ENCODE measurements around the gene EVL. TPM values are rescaled to one million over a fixed set of nuclear protein-coding genes. Genes with fewer than 3 reads are reported as not detected.
A peak's percentile ranks its signal among the peaks of the same experiment; 100 is the strongest.

The EVL gene
- total RNA-seq, 1 donor from 2014 or later, result 98.9 TPM

DNA sequence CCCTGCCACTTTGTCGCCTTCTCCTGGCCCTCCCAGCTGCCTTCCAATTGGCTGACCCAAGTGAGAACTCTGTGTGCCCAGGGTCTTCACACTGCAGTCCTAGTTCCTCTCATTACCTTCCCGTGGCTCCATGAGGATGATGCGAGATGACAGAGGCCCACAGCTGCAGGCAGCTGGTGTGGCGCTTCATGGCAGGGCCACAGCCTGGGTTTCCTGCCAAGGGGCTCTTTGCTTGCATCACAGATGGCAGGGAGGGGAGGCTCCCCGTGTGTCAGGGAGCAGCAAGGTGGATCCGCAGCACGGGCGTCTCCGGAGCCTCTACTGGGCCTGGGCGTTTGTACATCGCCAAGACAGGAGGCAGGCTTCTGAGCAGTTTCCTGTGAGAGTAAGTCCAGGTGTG is 65.3 kb downstream of the EVL start:
- DNase-seq (ENCODE audit: low spot score), result no peak
- Mint-ChIP-seq H3K4me3 (ENCODE audit: unreplicated experiment) (no peak overlapping the region), H3K27me3 (ENCODE audit: low read depth) (no peaks in the 10 kb centered on the region), H3K4me1 (ENCODE audit: low read depth) (peaks cover 3% of the 10 kb centered on the region), H3K9me3 (ENCODE audit: low read depth) (no peaks in the 10 kb centered on the region), H3K36me3 (ENCODE audit: low read depth) (peaks cover 18% of the 10 kb centered on the region), H3K27ac (ENCODE audit: unreplicated experiment) (no peak overlapping the region)
- TF ChIP-seq, protein P1, sequence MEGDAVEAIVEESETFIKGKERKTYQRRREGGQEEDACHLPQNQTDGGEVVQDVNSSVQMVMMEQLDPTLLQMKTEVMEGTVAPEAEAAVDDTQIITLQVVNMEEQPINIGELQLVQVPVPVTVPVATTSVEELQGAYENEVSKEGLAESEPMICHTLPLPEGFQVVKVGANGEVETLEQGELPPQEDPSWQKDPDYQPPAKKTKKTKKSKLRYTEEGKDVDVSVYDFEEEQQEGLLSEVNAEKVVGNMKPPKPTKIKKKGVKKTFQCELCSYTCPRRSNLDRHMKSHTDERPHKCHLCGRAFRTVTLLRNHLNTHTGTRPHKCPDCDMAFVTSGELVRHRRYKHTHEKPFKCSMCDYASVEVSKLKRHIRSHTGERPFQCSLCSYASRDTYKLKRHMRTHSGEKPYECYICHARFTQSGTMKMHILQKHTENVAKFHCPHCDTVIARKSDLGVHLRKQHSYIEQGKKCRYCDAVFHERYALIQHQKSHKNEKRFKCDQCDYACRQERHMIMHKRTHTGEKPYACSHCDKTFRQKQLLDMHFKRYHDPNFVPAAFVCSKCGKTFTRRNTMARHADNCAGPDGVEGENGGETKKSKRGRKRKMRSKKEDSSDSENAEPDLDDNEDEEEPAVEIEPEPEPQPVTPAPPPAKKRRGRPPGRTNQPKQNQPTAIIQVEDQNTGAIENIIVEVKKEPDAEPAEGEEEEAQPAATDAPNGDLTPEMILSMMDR (IDR thresholded peaks at IDR 0.05), result no peak

DNA sequence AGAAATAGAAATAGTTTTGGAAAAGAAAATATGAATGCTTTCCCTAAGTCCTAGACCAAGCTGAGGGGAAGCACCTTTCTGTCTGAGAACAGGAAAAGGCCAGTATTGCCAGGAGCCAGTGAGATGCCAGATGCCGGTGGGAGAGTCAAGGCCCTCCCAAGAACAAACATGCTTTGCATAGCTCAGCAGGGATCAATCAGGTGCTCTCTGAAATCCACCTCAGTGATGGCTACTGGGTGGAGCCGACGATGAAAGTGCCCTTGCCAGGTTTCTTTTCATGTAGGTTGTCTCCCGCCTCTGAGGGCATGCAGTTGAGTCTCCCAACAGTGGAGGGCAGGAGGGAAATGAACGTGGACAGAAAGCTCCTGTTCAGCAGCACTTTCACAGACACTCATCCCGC is 66.0 kb downstream of the EVL start:
- H3K27ac Mint-ChIP-seq (ENCODE audit: unreplicated experiment), result no peak overlapping the region
- TF ChIP-seq, protein P1 (IDR thresholded peaks at IDR 0.05), result no peak

DNA sequence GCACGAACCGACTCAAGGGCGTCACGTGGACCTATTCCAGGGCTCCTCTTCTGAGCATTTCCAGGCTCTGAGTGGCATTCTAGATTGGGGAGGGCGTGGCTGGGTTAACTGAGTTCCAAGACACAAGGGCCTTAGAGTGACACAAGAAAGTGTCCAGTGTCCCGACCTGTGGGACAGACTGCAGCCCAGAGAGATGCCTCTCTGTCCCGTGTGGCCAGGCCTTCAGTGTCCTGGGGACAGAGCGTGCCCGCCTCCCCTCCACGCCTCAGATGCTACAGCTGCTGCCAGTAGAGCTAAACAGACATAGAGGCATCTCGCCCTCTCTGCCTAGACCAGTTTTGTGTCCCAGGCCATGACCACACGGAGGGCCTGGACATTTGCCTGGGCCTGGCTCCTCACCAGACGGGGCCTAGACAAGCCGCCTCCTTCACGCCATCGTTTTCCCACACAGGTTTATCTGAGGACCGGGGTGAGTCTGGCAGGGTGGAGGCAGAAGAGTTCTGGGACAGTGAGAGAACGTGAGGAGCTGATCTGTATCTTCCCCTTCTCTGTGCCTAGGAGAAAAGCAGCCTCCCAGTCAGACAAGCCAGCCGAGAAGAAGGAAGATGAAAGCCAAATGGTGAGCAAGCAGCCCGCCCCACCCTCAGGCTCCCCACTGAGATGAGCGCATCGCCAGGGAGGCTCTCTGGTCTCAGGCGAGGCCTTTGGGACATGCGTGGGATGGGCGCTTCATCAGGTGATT is 67.1 kb downstream of the EVL start:
- Mint-ChIP-seq H3K36me3 (ENCODE audit: low read depth) (peaks cover 20% of the 10 kb centered on the region), H3K9me3 (ENCODE audit: low read depth) (no peaks in the 10 kb centered on the region), H3K27ac (ENCODE audit: unreplicated experiment) (peak overlapping the region; percentile 5), H3K27me3 (ENCODE audit: low read depth) (no peaks in the 10 kb centered on the region), H3K4me1 (ENCODE audit: low read depth) (peaks cover 3% of the 10 kb centered on the region), H3K4me3 (ENCODE audit: unreplicated experiment) (no peak overlapping the region)
- DNase-seq (ENCODE audit: low spot score), result no peak
- TF ChIP-seq, protein P1 (IDR thresholded peaks at IDR 0.05), result no peak

More for the DNA sequence above, 66.0 kb downstream of the EVL start:
- Mint-ChIP-seq H3K9me3 (ENCODE audit: low read depth) (no peaks in the 10 kb centered on the region), H3K36me3 (ENCODE audit: low read depth) (peaks cover 18% of the 10 kb centered on the region), H3K4me1 (ENCODE audit: low read depth) (peaks cover 3% of the 10 kb centered on the region), H3K27me3 (ENCODE audit: low read depth) (no peaks in the 10 kb centered on the region), H3K4me3 (ENCODE audit: unreplicated experiment) (no peak overlapping the region)
- DNase-seq (ENCODE audit: low spot score), result no peak

DNA sequence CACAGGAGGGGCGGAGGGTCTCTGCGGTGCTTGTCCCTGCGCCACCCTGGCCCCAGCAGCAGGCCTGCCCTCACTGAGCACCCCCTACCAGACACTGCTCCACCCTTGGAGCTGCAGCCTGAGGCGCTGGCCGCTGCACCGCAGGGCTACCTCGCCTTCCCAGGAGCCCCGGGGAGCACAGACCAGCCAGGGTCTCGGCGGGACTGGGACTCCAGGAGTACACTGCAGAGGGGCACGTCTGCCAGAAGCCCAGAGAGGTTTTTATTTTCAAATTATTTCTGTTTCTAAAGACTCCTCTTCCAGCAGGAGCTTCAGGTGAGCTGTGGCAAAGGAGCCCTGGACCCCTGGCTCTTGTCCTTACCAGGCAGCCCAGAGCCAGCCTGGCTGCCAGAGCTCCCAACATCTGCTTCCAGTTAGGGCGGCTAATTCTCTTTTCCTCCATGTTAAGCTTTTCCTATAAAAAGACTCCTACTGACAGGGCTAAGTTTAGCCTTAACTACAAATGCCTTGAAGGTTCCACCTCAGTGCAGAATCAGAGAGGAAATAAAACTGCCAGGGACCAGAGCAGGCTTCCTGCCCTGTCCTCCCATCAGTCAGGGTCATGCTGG is 67.8 kb downstream of the EVL start:
- TF ChIP-seq, protein P1 (IDR thresholded peaks at IDR 0.05), result no peak
- Mint-ChIP-seq H3K27ac (ENCODE audit: unreplicated experiment) (no peak overlapping the region), H3K4me3 (ENCODE audit: unreplicated experiment) (no peak overlapping the region), H3K36me3 (ENCODE audit: low read depth) (peaks cover 22% of the 10 kb centered on the region), H3K4me1 (ENCODE audit: low read depth) (peaks cover 3% of the 10 kb centered on the region), H3K27me3 (ENCODE audit: low read depth) (no peaks in the 10 kb centered on the region), H3K9me3 (ENCODE audit: low read depth) (no peaks in the 10 kb centered on the region)
- no peak for DNase-seq (ENCODE audit: low spot score)

DNA sequence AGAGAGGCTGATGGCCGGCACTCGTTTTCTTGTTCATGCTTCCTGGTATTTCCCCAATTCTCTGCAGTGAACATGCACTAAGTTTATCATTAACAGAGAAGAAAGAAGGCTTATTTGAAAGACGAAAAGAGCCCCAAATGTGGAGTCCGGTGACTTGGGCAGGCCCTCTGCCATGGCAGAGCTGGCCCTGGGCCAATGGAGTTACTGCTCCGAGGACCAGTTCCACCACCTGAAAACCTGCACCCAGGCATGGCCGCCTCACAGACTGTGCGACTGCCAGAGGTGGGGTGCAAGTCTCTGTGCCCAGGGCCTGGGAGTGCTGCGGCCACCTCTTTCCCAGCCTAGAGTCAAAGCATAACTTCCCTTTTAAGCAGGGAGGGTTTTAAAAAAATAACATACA is 69.4 kb downstream of the EVL start:
- no peak overlapping the region for H3K27ac Mint-ChIP-seq (ENCODE audit: unreplicated experiment)
- DNase-seq (ENCODE audit: low spot score), result no peak
- H3K4me1 Mint-ChIP-seq (ENCODE audit: low read depth), result peaks cover 3% of the 10 kb centered on the region
- H3K9me3 Mint-ChIP-seq (ENCODE audit: low read depth), result no peaks in the 10 kb centered on the region
- H3K27me3 Mint-ChIP-seq (ENCODE audit: low read depth), result no peaks in the 10 kb centered on the region
- peaks cover 23% of the 10 kb centered on the region for H3K36me3 Mint-ChIP-seq (ENCODE audit: low read depth)
- TF ChIP-seq, protein P1 (IDR thresholded peaks at IDR 0.05), result no peak
- H3K4me3 Mint-ChIP-seq (ENCODE audit: unreplicated experiment), result no peak overlapping the region

All from chondrocyte (in vitro differentiated cells).